ENCODE measurements around the gene EN1. TPM values are rescaled to one million over a fixed set of nuclear protein-coding genes. Genes with fewer than 3 reads are reported as not detected.
A peak's percentile ranks its signal among the peaks of the same experiment; 100 is the strongest.

Gene EN1
- total RNA-seq, 2 donors from 2014 or later = 2.4 to 4.0 TPM

DNA sequence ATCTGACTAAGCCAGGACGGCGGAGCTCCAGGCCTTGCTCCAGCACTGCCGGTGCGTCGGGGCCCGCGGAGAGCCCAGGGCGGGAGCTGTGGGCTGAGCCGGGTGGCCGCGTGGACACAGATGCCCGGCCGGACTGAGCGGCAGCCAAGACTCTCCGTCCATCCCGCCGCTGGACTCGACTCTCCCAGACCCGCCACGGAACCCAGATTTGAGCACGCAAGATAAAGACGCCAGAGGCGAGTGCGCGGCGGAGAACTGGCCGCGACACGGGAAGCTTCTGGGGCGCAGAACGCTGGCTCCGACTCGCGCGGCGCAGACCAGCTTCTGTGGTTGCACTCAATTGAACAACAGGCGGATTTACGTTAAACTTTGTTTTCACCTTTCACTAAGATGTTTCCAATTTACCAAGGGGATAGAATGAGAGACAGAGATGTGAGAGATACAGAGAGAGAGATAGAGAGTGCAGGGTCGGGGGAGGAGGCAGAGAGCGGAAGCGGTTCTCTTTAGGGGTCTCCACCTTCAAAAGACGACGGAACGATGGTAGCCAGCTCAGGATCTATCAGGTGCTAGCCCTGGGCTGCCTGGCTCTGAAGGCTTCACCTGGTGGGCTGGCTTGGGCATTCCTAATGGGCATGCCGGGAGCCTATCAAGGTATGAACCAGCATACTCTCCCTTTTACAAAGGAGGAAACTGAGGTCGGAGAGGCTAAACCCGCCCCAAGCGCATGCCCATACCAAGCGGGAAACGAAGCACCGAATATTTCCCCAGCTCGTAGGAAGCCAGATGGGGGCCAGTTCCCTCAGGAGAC lies 10.4 kb upstream of the EN1 start:
- intact Hi-C loops (cut with DNase I) = loop anchor here (5.0 to 10.0 kb wide), 5 partner anchors 303 to 813 kb away; no protein-coding TSS in a partner anchor
- DNase-seq (ENCODE audit: low spot score) = no peak

DNA sequence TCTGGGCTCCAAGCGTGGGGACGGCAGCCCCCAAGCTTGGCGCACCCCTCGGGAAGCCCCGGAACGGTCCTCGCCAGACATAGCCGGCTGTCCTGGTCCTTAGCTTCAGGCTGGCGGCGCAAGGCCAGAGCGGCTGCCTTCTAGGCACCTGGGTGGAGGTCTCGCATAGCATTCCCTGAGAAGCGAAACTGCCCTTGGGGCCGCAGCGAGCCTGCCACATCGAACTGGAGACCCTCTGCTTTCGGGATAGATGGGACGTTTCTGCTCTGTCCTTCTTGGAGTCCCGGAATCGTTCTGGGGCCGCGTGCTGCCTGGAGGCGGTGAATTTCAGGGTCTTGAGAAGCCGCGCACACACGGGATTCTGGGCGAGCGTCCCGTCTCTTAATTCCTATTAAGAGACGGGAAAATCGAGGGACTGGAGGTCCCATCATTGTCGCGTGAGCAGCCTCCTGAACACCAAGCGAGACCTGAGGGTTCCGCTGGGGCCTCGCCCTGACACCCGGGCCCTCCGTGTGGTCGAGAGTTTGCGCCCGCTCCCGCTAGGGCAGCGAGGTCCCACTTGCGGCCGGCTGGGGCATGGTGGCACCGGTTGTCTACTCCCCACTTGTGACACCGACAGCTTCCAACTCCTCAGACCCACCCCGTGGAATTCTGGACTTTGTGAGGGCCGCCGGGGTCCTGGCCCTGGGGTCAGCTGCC lies 9.7 kb upstream of the EN1 start:
- intact Hi-C loops (cut with DNase I) = loop anchor here (5.0 to 10.0 kb wide), 5 partner anchors 302 to 812 kb away; no protein-coding TSS in a partner anchor
- DNase-seq (ENCODE audit: low spot score) = no peak

DNA sequence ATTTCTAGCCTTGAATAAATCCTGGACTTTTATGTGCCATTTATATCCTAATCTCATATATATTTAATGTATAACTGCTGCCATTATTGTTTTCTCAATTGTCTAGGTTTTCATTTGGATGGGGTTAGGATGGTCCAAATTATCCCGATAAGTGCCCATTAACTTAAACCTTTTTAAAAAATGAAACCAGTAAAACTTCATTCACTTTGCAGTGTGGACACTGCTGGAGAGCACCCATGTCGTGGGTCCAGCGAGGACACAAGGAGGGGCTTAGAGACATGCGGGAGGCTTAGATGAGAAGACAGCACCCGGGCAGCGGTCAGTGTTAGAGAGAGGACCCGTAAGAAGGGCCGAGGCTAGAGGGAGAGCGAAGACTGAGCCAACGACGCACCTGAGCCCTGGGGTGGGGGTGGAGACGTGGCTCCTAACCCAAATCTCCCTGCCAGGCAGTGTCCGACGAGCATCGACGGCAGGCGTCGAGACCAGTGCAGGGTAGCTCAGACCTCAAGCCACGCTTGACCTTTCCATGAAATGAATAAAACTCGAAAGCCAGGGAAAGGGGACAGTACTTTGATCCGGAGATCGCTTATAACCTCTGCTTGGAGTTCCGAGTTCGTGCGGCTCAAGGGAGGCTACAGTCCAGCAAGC lies 9.0 kb upstream of the EN1 start:
- intact Hi-C loops (cut with DNase I) = loop anchor here (5.0 to 10.0 kb wide), 5 partner anchors 302 to 812 kb away; no protein-coding TSS in a partner anchor
- no peak for DNase-seq (ENCODE audit: low spot score)

DNA sequence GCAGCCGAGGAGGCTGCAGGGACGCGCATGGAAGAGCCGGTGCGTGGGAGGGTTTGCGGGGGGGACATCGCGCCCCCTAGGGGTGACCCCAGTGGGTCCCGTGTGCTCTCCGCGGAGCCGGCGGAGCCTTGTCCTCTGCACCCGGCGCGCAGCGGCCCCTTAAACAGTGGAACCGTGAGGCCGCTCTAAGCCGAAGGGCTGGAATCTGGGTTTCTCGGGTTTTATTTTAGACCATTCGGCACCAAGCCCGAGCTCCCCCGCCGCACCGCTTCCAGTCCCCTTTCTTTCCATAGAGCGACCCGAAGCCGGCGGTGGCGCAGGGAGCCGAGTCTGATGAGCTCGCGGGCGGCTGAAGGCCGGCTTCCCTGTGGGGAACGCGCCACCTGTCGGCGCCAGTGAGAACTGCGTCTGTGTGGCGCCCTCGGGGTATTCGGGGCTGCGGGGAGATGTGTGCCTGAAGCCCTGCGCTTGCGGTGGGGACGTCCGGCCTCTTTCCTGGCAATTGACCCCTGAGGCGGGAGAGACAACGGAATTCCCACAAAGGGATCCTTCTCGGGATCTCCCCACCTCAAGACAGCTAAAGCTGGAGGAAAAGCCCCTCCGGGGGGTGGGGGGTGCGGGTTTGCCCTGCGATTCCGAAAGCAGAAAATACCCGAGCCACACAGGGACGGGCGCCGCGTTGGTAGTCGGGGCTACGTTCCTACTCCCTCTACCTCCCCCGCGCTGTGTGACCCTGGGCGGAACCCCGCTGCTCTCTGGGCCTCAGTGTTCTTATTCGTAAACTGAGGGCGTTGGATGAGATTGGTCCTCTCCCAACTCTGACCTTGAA lies 8.2 kb upstream of the EN1 start:
- DNase-seq (ENCODE audit: low spot score) = peak; percentile 94

DNA sequence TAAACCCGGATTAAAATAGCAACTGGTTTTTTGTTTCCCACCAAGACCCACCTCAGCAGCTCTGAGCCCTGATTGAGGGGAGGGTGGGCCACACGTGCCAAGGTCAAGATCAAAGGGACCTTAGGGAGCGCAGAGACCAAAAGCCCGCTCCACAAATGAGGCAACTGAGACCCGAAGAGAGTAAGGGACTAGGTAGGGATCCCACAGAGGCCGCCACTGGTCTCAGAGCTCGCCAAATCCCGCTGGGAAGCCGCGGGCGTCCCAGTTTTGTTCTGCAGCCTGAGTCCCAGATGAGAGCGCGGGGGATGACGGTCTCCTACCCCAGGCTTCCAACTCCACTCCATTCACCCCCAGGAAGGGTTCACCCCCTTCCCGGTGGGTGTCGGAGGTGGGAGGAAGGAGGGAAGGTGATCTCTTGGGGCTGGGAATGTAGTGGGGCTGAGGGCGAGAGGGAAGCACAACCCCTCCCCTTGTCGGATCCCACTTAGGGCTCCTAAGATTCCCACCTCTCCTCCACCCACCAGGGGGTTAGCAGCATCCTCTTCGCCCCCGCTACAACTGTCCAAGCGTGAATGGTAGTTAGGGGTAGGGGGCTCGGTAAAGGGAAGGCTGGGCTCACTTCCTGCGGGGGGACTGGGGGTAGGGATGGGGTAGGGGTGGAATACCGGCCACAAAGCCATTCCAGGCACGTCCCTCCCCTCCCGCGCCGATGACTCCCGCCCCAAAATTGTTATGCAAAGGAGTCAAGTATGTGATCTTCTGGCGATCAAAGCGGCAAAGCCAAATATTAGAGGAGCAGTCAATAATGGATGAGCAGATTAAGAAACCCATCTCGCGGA lies 7.3 kb upstream of the EN1 start:
- intact Hi-C loops (cut with DNase I) = loop anchor here (5.0 to 10.0 kb wide), 6 partner anchors 300 to 810 kb away; no protein-coding TSS in a partner anchor
- no peak for DNase-seq (ENCODE audit: low spot score)

More for the DNA sequence above, 8.2 kb upstream of the EN1 start:
- intact Hi-C loops (cut with DNase I) = loop anchor here (5.0 to 10.0 kb wide), 5 partner anchors 301 to 811 kb away; no protein-coding TSS in a partner anchor

DNA sequence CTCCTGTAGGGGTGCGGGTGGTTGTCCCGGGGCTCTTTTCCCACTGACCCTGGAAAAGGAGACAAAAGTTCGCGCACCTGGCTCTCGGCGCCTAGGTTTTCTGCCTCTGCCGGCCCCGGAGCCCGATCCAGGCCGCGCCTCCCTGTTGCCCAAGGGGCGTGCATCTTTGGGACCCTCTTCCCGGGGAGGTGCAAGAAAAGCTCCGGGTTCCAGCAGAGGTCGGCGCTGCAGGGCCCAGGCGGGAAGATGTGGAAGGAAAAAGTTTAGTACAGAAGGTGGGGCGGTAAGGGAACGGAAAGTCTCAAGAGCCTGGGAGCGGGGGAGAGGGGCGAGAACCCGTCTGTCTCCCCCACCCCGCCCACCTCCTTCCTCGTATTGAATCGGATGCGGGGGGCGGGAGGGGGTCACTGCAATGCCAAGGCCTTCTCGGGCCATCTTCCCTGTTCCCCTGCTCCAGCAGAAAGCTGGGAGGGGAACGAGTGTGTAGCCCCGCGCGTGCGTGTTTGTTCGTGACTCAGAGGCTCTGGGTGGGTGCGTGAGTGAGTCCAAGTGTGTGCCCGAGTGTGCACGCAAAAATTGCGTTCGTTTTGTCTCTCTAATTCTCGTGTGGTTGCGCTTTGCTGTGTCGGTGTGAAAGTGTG lies 6.3 kb upstream of the EN1 start:
- no peak for DNase-seq (ENCODE audit: low spot score)
- intact Hi-C loops (cut with DNase I) = loop anchor here (5.0 to 10.0 kb wide), 4 partner anchors 299 to 809 kb away; no protein-coding TSS in a partner anchor

DNA sequence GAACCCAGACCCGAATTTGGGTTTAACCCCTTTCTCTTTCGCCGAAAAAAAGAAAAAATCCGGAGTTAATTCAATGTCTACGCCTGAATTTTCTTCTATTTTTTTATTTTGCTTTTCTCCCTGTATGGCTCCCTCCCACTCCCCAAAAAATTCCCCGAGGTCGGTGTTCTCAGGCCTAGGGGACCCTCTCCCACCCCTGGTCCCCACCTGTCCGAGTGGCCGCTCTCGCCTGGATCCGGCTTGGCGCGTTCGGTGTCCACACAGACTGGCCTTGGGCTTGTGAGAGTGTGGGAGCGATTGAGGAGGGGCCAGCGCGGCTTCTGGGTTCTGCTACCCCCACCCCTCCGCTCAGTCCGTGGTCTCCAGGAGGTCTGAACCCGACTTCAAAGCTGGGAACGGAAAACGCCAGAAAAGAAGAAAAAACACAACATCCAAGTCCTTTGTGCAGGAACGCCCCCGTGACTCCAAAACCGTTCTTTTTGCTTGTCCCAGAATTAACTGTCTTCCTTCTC lies 5.7 kb upstream of the EN1 start:
- intact Hi-C loops (cut with DNase I) = loop anchor here (5.0 to 10.0 kb wide), 4 partner anchors 298 to 808 kb away; no protein-coding TSS in a partner anchor
- no peak for DNase-seq (ENCODE audit: low spot score)

DNA sequence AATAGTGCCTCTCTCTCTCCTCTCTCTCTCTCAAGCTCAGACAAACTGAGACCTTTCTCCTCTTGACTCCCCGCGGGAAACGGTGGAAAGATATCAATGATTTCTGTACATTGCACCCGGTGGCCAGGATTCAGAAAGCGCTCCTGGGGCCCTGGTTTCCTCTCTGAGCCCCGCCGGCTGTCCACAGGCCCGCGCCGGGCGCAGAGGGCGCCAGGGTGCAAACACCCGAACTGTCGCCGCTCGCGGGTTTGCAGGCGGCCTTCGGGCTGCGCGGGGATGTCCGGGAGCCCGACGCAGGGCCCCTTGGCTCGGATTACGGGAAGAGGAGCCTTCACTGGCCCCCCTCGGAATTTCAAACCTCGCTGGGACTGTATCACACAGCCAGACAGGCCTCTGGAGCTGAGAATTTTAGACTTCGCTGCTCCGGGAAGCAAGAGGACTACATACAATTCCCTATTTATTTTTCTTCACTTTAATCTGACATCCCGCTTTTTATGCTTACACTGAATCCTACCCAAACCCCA lies 5.2 kb upstream of the EN1 start:
- no peak for DNase-seq (ENCODE audit: low spot score)
- intact Hi-C loops (cut with DNase I) = loop anchor here (5.0 to 10.0 kb wide), 4 partner anchors 298 to 808 kb away; no protein-coding TSS in a partner anchor

DNA sequence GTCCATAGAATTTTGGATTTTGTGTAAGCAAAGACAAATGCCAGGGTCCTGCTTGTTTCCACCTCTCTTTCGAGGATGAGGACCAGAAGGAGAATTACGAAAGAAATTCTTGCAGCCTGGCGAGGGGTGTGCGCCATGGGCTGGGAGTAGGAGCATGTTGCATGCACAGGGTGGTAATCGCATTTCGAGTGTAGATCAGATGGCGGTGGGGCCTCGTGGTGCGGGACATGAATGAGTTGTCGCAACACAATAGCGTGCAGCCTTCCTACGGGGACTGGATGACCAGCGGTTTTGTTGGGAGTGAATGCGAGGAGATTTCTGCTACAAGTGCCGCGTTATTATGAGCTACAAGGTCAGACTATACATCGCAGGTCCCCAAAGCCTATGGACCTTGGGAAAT lies 4.2 kb upstream of the EN1 start:
- no peak for DNase-seq (ENCODE audit: low spot score)
- intact Hi-C loops (cut with DNase I) = loop anchor here (5.0 to 10.0 kb wide), 4 partner anchors 297 to 807 kb away; no protein-coding TSS in a partner anchor

DNA sequence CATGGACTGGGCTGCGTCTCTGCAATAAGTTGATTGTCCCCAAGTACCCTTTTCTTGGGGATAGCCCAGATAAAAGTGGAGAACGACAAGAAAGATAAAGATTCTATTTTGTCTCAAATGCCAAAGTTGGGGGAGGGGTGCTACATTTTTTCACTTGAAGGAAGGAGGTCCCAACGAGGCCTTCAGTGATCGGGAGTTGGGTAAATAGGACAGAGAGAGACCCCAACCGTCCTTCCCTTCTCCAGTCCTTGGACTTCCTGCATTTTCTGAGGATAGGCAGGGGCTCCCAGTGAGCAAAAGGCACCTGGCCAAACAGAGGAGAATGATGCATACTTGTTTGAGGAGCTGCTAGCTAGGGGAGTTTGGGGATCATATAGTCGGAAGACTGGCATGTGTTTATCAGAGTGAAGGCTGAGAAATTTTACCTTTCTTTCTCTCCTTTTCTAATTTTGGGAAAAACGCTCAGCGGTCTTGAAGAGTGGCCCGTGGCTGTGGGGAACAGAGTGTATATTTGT lies 3.5 kb upstream of the EN1 start:
- intact Hi-C loops (cut with DNase I) = loop anchor here (5.0 to 10.0 kb wide), 4 partner anchors 296 to 806 kb away; no protein-coding TSS in a partner anchor
- no peak for DNase-seq (ENCODE audit: low spot score)

DNA sequence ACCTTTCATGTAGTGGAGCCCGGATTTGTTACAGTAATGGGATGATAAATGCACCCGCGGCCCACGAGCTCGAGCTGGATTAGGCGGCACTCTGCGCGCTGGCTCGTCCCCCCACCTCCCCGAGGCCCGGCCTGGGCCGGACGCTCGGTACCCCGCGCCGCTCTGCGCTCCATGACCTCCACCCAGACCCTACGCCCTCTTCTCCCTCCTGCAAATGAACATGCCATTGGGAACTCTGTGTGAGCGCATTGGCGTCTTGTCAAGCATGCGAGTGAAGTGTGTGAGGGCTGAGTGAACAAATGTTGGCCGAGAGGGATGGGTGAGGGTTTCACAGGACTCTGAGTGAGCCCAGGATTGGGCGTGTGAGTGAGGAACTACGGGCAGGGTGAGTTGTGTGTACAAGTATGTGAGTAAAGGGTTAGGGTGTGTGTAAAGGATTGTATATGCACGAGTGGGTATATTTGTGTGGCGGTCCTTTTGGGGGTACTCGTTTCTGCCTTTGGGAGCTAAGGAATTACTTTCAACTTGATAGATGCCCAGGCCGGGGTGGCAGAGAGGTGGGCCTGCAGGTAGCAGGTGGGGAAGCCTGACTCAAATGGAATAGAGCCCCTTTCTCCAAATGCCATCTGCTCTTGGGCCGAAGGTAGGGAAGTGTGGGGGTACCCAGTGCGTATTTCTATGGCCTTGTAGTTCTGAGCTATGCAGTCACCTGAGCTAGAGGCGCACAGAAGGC lies 2.9 kb upstream of the EN1 start:
- DNase-seq (ENCODE audit: low spot score) = no peak
- intact Hi-C loops (cut with DNase I) = loop anchor here (5.0 to 10.0 kb wide), 4 partner anchors 296 to 806 kb away; no protein-coding TSS in a partner anchor

DNA sequence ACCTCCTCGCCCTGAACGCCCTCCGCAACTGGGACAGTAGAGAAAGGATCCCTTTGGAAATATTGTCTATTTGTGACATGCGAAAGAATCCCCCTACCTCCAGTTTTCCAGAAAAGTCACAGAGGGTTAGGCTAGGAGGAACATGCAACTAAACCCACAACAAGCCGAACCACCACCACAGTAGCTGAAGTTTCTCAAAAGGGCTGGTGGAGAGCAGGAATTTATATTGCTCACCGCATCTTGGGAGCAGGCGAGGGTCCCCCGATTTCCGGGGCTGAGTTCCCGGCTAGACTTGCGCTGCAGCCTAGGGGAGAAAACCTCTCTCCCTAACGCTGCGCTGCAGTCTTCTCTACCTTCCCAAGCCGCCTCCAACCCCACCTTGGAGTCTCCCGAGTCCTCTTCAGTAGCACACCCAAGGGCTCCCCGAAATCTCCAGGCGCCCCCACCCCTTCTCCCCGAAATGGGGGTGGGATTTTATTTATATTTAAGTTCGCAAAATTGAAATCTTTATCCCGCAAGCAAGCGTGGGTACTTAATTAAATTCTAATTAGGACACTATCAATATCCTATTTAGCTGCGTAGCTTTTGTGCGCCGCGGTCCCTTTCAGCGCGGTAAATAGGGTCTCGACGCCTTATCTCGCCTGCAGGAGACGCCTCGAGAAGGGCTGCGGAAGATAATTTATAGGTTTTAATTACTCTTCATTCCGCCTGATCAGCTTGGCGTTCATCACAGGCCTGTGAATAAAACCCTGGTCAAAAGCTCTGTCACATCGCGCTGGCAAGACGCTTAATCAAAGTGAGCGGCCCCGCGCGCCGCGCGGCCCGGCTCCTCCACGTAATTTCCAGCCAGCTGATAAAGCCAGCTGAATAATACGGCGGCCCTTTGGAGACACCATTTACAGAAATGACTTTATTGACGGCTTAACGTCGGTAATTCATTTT lies 2.0 kb upstream of the EN1 start:
- intact Hi-C loops (cut with DNase I) = loop anchor here (5.0 to 10.0 kb wide), 5 partner anchors 95 to 805 kb away; no protein-coding TSS in a partner anchor
- no peak for DNase-seq (ENCODE audit: low spot score)

DNA sequence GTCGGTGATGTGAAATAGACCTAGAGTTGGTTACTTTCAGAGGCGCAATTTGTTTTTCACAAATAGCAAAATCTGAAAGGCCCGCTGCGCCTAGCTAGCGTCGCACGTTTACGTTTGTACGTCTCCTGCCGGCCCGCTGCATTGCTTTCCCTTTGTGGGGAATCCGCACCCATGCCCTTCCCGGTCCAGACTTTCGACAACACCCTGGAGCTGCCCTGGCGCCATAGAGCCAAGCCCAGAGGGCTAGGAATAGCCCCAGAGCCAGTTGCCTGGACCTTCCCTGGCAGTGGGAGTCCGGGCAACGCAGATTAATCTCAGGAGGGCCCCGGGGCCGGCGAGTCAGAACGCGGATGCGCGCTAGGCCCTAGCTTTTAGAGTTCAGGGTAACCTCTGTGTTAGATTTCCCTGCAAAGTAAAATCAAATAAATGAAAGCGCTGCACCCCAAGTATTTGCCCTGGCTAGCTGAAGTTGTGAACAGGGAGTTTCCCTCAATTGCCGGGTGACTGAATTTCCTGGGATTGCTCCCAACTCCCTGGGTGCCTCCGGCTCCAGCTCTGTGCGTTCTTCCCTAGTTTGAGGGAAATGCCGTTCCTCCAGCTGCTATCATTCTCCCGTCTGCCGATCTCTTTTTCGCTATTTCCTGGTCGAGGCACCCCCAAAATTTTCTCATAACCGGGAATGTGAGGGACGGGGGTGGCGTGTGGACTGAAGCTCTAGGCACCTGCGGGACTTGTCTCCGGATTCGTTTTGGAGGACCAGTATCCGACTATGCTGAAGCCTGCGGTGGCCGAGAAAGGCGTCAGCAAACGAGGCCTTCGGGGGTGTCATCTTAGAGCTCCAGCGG lies 1.2 kb upstream of the EN1 start:
- intact Hi-C loops (cut with DNase I) = loop anchor here in 1 of 2 donors (10.0 kb wide), 1 partner anchor 94 kb away; no protein-coding TSS in a partner anchor
- DNase-seq (ENCODE audit: low spot score) = no peak

DNA sequence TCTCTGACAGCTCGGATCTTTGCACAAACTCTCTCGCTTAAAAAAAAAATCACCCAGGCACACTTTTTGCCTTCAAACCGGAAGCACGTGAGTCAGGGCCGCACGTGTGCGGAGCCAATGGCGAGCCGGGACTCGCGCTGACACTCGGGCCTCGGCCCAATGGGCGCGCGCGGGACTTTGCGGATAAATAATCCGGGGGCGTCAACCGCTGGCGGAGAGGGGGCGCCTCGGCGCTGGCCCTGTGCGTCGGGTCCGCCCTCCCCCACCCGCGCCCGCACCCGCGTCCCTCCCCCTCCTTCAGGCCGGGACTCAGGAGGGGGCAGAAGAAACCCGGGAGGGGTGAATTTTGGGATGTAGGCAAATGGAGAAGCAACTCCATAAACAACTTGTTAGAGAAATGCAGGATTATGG lies 319 bp upstream of the EN1 start:
- peak; percentile 92 for DNase-seq (ENCODE audit: low spot score)
- intact Hi-C loops (cut with DNase I) = loop anchor here in 1 of 2 donors (10.0 kb wide), 1 partner anchor 93 kb away; no protein-coding TSS in a partner anchor

Measured in posterior vena cava (tissue), 2 donors.